Dermis blood vessel endothelial cell (primary cell): ENCODE results near the gene ZNF558. TPM values are rescaled to one million over a fixed set of nuclear protein-coding genes. Genes with fewer than 3 reads are reported as not detected.
"Not testable (repeated sequence)": the region's sequence is repeated elsewhere in the genome, so short reads cannot be mapped to it uniquely, and the experiment has no call there.

Experiments
- DNase-seq: peaks from one replicate; pipeline ENCODE4 v3.0.0; 2010
- total RNA-seq: library from RNA; depleted of rRNA; stranded (reverse); fragments of >200 nt; gene quantifications from 2 replicates; pipeline ENCODE4 v1.2.3, GENCODE V29; 2014

Gene ZNF558
- total RNA-seq, 1 donor from 2014 or later, result 5.1 TPM

GRCh38 chr19:8794823-8795222, 37.3 kb downstream of the ZNF558 start:
- DNase-seq, result no peak

- not testable (repeated sequence) for DNase-seq
Observed at GRCh38 chr19:8773587-8773986, 58.5 kb downstream of the ZNF558 start.

GRCh38 chr19:8769265-8769664, 62.8 kb downstream of the ZNF558 start:
- not testable (repeated sequence) for DNase-seq

- not testable (repeated sequence) for DNase-seq
Observed at GRCh38 chr19:8767257-8767656, 64.8 kb downstream of the ZNF558 start.

Other genes starting within 250 kb of the ZNF558 start
- 4.8 and 13.8 TPM in 2 replicates for gene ADAMTS10, start 221.6 kb downstream of the ZNF558 start, total RNA-seq
- not detected in 2 replicates for gene NFILZ, start 201.7 kb downstream of the ZNF558 start, total RNA-seq
- not detected in 2 replicates for gene ACTL9, start 133.5 kb downstream of the ZNF558 start, total RNA-seq
- gene OR2Z1, start 110.7 kb downstream of the ZNF558 start, total RNA-seq, result not detected in 2 replicates
- gene MBD3L1, start 73 bp upstream of the ZNF558 start, total RNA-seq, result not detected in 2 replicates
- under 0.01 TPM in 1 of 2 replicates, not detected in the other for gene MUC16, start 178.1 kb upstream of the ZNF558 start, total RNA-seq